ENCODE data around the gene DOCK6.
"Not testable (repeated sequence)": the region's sequence is repeated elsewhere in the genome, so short reads cannot be mapped to it uniquely, and the experiment has no call there.

DOCK6 gene

GRCh38 chr19:11191273-11191755, 71.0 kb downstream of the DOCK6 start:
- DNase-seq (ENCODE audit: low read depth, low spot score), result no peak
- H3K4me3 ChIP-seq (ENCODE audit: low read length), result no peak overlapping the region

- no peak overlapping the region for H3K4me3 ChIP-seq (ENCODE audit: low read length)
- DNase-seq (ENCODE audit: low read depth, low spot score), result no peak
Measured at GRCh38 chr19:11190501-11190900, 71.8 kb downstream of the DOCK6 start.

GRCh38 chr19:11187441-11187840, 74.9 kb downstream of the DOCK6 start:
- no peak for DNase-seq (ENCODE audit: low read depth, low spot score)
- H3K4me3 ChIP-seq (ENCODE audit: low read length), result no peak overlapping the region

GRCh38 chr19:11182994-11183393, 79.3 kb downstream of the DOCK6 start:
- H3K4me3 ChIP-seq (ENCODE audit: low read length), result no peak overlapping the region
- no peak for DNase-seq (ENCODE audit: low read depth, low spot score)

GRCh38 chr19:11181488-11181887, 80.8 kb downstream of the DOCK6 start:
- DNase-seq (ENCODE audit: low read depth, low spot score), result no peak
- no peak overlapping the region for H3K4me3 ChIP-seq (ENCODE audit: low read length)

- H3K4me3 ChIP-seq (ENCODE audit: low read length); DNase-seq (ENCODE audit: low read depth, low spot score): not testable (repeated sequence)
Measured at GRCh38 chr19:11180975-11181374, 81.3 kb downstream of the DOCK6 start.

GRCh38 chr19:11180346-11180745, 82.0 kb downstream of the DOCK6 start:
- no peak overlapping the region for H3K4me3 ChIP-seq (ENCODE audit: low read length)
- DNase-seq (ENCODE audit: low read depth, low spot score), result no peak

- DNase-seq (ENCODE audit: low read depth, low spot score), result no peak
- no peak overlapping the region for H3K4me3 ChIP-seq (ENCODE audit: low read length)
Measured at GRCh38 chr19:11179716-11180297, 82.5 kb downstream of the DOCK6 start.

GRCh38 chr19:11179145-11179465, 83.2 kb downstream of the DOCK6 start:
- DNase-seq (ENCODE audit: low read depth, low spot score); H3K4me3 ChIP-seq (ENCODE audit: low read length): not testable (repeated sequence)

- no peak for DNase-seq (ENCODE audit: low read depth, low spot score)
- no peak overlapping the region for H3K4me3 ChIP-seq (ENCODE audit: low read length)
Measured at GRCh38 chr19:11177592-11177991, 84.7 kb downstream of the DOCK6 start.

- no peak for DNase-seq (ENCODE audit: low read depth, low spot score)
- no peak overlapping the region for H3K4me3 ChIP-seq (ENCODE audit: low read length)
Measured at GRCh38 chr19:11176466-11177193, 85.7 kb downstream of the DOCK6 start.

- DNase-seq (ENCODE audit: low read depth, low spot score), result no peak
- H3K4me3 ChIP-seq (ENCODE audit: low read length), result no peak overlapping the region
Measured at GRCh38 chr19:11175920-11176319, 86.4 kb downstream of the DOCK6 start.

GRCh38 chr19:11174336-11174735, 88.0 kb downstream of the DOCK6 start:
- H3K4me3 ChIP-seq (ENCODE audit: low read length), result no peak overlapping the region
- no peak for DNase-seq (ENCODE audit: low read depth, low spot score)

GRCh38 chr19:11173516-11174155, 88.7 kb downstream of the DOCK6 start:
- no peak overlapping the region for H3K4me3 ChIP-seq (ENCODE audit: low read length)
- DNase-seq (ENCODE audit: low read depth, low spot score), result no peak

GRCh38 chr19:11172576-11172975, 89.7 kb downstream of the DOCK6 start:
- no peak for DNase-seq (ENCODE audit: low read depth, low spot score)
- no peak overlapping the region for H3K4me3 ChIP-seq (ENCODE audit: low read length)

- no peak for DNase-seq (ENCODE audit: low read depth, low spot score)
Measured at GRCh38 chr19:11171144-11171543, 91.2 kb downstream of the DOCK6 start.

GRCh38 chr19:11169896-11170678, 92.2 kb downstream of the DOCK6 start:
- no peak overlapping the region for H3K4me3 ChIP-seq (ENCODE audit: low read length)
- no peak for DNase-seq (ENCODE audit: low read depth, low spot score)

More at GRCh38 chr19:11171144-11171543, 91.2 kb downstream of the DOCK6 start:
- H3K4me3 ChIP-seq (ENCODE audit: low read length), result no peak overlapping the region

- DNase-seq (ENCODE audit: low read depth, low spot score), result no peak
- H3K4me3 ChIP-seq (ENCODE audit: low read length), result no peak overlapping the region
Measured at GRCh38 chr19:11168568-11168967, 93.8 kb downstream of the DOCK6 start.

- H3K4me3 ChIP-seq (ENCODE audit: low read length), result no peak overlapping the region
- DNase-seq (ENCODE audit: low read depth, low spot score), result no peak
Measured at GRCh38 chr19:11166281-11167142, 95.8 kb downstream of the DOCK6 start.
